Measurements from ENCODE around the gene TPH2.

DNA sequence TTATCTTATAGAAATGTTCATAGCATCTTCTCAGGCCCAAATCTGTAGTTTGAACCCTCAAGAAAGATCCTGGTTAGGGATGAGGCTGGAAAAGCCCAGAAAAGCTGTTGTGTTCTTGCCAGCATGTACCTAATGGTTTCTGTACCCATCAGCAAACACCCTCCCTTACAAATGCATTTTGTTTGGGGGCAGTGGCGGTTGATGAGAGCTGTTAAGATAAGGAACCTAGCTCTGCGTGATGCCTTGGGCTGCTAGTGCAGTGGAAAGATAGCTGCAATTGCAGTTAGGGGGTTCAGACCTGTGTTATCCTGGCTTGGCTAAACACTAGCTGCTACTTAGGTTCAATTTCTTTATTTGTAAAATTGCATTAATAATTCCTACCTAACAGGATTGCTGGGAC lies 3.6 kb downstream of the TPH2 start:
- no peak for TF ChIP-seq POLR2A (IDR thresholded peaks at IDR 0.05)
- TF ChIP-seq, protein P1, sequence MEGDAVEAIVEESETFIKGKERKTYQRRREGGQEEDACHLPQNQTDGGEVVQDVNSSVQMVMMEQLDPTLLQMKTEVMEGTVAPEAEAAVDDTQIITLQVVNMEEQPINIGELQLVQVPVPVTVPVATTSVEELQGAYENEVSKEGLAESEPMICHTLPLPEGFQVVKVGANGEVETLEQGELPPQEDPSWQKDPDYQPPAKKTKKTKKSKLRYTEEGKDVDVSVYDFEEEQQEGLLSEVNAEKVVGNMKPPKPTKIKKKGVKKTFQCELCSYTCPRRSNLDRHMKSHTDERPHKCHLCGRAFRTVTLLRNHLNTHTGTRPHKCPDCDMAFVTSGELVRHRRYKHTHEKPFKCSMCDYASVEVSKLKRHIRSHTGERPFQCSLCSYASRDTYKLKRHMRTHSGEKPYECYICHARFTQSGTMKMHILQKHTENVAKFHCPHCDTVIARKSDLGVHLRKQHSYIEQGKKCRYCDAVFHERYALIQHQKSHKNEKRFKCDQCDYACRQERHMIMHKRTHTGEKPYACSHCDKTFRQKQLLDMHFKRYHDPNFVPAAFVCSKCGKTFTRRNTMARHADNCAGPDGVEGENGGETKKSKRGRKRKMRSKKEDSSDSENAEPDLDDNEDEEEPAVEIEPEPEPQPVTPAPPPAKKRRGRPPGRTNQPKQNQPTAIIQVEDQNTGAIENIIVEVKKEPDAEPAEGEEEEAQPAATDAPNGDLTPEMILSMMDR (IDR thresholded peaks at IDR 0.05), result no peak
